Mucosa of stomach (tissue), 1 donor: ENCODE data around the gene C10orf143.

ENCODE experiments used
- H3K27me3 ChIP-seq: one replicate; pipeline ENCODE4 v1.7.0; 2013; ENCODE audit warnings: mild to moderate bottlenecking, low read length; ENCODE audit not compliant: control insufficient read depth, insufficient read depth
- H3K36me3 ChIP-seq: one replicate; pipeline ENCODE4 v1.7.0; 2013; ENCODE audit warnings: low read length; ENCODE audit not compliant: control insufficient read depth, insufficient read depth
- H3K4me1 ChIP-seq: one replicate; pipeline ENCODE4 v1.7.0; 2013; ENCODE audit warnings: mild to moderate bottlenecking, low read length; ENCODE audit not compliant: control insufficient read depth, insufficient read depth
- H3K4me3 ChIP-seq: one replicate; pipeline ENCODE4 v1.7.0; 2013; ENCODE audit warnings: low read length
- H3K9ac ChIP-seq: one replicate; pipeline ENCODE4 v1.7.0; 2013; ENCODE audit warnings: mild to moderate bottlenecking, low read length, moderate library complexity
- H3K9me3 ChIP-seq: one replicate; pipeline ENCODE4 v1.7.0; 2013; ENCODE audit warnings: mild to moderate bottlenecking, low read length, moderate library complexity; ENCODE audit not compliant: control insufficient read depth
- donor health status: Pancreatic carcinoma.

C10orf143 gene

DNA sequence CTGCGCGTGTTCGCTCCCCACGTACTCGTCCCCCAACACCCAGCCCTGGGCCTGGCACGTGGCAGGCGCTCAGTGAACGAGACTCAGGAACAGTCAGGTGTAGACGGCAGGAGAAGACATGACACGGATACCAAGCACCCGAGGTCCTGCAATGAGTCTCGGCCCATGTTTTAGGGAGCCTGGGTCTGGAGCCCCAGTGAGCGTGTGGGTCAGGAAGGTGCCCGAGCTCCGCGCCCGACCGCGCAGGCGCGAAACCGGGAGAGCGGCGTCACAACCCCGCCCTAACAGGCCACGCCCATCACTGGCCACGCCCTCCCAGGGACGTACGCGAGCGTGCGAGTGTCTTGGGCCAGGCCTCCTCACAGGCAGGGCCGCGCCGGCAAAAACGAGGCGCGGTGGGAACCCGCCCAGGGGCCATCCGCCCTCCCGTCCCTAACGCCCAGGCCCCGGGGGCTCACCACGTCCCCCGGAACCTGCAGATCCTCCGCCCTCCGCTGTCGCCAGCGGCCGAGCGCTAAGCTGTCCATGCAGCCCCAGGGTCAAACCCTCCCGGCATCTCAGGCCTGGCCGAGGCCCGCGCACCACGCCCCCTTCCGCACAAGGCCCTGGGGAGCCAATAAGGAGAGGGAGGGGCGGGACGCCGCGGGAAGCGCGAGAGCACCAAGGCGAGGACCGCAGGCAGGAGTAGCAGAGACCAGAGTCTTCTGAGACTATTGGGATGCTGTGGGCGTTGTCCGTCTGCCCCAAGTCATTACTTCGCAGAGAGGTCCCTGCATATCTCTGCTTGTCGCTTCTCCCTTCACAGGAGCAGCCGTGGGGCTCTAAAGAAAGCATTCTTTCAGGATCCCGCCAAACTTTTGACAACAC, at the start of gene C10orf143:
Gene C10orf143, minus strand, starts transcription at position 585 of the 867 bp plus-strand sequence. Its CDS starts 58 bp downstream, at position 527.
- no peaks in the 10 kb centered on the region for H3K27me3 ChIP-seq
- peak within 1 kb of the TSS; percentile 72 for H3K9ac ChIP-seq
- H3K9me3 ChIP-seq = no peaks in the 10 kb centered on the region
- H3K4me1 ChIP-seq = peaks cover 10% of the 10 kb centered on the region
- H3K36me3 ChIP-seq = no peaks in the 10 kb centered on the region
- peak within 1 kb of the TSS; percentile 86 for H3K4me3 ChIP-seq

DNA sequence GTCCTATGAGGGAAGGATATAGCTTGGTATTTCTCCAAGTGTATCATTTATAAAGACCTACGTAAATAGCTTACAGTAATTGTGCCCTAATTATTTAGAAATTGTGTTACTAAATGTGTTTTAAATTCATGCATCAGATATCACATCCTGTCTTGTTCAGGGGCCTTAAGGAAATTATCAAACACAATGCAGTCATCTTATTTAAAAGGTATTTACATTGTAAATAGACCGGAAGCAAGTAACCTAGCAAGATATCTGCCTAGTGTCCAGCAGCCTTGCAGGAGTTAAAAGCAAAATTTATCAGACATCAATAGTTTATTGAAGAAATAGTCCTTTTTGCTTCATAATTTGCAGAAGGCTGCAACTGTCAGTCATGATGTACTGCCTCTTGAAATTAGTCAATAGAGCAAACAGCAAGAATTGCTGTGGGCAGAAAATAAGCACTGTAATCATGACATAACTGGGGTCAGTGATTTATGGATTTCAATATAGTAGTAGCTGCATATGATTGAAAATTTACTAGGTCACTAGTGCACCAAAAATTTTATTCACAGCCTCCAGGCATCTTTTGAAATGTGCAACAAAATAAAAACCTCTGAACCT, 48.7 kb upstream of the C10orf143 start:
- Histone ChIP-seq H3K36me3 (no peaks in the 10 kb centered on the region), H3K4me1 (no peaks in the 10 kb centered on the region), H3K9me3 (no peaks in the 10 kb centered on the region), H3K9ac (no peak overlapping the region), H3K27me3 (no peaks in the 10 kb centered on the region), H3K4me3 (no peak overlapping the region)

DNA sequence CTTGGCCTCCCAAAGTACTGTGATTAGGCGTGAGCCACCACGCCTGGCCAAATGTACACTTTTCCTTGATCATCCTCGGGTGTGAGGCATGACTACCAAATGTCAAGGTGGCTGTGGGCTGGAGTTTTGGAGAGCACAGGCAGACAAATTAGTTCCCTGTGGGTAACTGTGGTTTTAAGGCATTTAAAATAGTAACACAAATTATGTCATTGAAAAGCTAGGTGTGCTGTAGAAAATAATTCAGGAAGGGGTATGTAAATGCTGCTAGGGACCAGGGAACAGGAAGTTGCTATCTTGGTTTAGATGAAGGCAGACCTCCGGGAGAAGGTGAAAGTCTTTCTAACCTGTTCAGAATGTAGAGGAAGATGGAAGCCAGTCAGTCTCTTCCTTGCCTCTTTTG, 35.4 kb upstream of the C10orf143 start:
- Histone ChIP-seq H3K4me1 (no peaks in the 10 kb centered on the region), H3K4me3 (no peak overlapping the region), H3K27me3 (no peaks in the 10 kb centered on the region), H3K9ac (no peak overlapping the region), H3K36me3 (no peaks in the 10 kb centered on the region), H3K9me3 (no peaks in the 10 kb centered on the region)

DNA sequence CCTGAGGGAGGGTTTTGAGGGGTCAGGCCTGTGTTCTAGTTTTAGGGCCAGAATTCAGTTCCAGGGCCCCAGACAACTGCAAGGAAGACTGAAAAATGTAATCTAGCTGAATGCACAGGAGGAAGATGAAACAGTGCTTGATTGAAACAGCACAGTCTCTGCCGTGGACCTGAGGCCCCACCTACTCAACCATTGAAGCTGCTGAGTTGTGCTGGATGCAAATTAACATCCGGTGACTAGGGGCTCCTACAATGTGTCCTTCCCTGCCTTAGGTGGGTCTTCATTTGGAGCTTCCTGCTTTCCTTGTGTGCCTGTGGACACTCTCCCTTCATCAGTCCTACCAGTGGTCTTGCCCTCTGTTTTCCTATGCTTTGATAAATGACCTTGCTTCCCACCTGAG, 31.2 kb upstream of the C10orf143 start:
- Histone ChIP-seq H3K9me3 (no peaks in the 10 kb centered on the region), H3K9ac (no peak overlapping the region), H3K27me3 (no peaks in the 10 kb centered on the region), H3K4me3 (no peak overlapping the region), H3K36me3 (no peaks in the 10 kb centered on the region), H3K4me1 (peaks cover 12% of the 10 kb centered on the region)

DNA sequence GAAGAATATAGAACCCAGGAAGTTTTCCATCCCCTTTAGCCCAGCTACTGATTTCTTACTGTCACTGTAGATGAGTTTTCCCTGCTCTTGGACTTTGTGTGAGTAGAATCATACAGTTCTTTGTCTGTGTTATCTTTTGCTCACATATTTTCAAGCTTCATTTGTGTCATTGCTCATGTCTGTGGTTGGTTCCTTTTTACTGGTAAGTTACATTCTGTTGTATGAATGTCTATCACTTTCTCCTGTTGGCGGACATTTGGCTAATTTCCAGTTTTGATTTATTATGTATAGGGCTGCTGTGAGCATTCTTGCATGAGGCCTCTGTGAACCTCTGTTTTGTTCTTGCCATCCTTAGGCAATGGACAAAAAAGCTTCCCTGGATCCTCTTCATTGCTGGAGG, 30.8 kb upstream of the C10orf143 start:
- no peaks in the 10 kb centered on the region for H3K9me3 ChIP-seq
- H3K9ac ChIP-seq = no peak overlapping the region
- H3K4me3 ChIP-seq = no peak overlapping the region
- peaks cover 12% of the 10 kb centered on the region for H3K4me1 ChIP-seq
- no peaks in the 10 kb centered on the region for H3K36me3 ChIP-seq
- no peaks in the 10 kb centered on the region for H3K27me3 ChIP-seq

DNA sequence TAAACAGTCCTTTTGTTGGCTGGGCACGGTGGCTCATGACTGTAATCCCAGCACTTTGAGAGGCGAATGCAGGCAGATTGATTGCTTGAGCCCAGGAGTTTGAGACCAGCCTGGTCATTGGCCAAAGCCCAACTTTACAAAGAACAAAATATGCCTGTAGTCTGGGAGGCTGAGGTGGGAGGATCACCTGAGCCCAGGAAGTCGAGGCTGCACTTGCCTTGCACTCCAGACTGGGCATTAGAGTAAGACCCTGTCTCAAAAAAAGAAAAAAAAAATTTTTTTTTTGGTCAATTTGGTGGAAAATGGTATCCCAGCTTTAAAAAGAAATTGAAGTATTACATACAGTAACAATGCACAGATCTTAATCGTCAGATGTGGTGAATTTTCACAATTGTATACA, 30.4 kb upstream of the C10orf143 start:
- Histone ChIP-seq H3K4me3 (no peak overlapping the region), H3K27me3 (no peaks in the 10 kb centered on the region), H3K9ac (no peak overlapping the region), H3K36me3 (no peaks in the 10 kb centered on the region), H3K4me1 (peaks cover 12% of the 10 kb centered on the region), H3K9me3 (no peaks in the 10 kb centered on the region)

DNA sequence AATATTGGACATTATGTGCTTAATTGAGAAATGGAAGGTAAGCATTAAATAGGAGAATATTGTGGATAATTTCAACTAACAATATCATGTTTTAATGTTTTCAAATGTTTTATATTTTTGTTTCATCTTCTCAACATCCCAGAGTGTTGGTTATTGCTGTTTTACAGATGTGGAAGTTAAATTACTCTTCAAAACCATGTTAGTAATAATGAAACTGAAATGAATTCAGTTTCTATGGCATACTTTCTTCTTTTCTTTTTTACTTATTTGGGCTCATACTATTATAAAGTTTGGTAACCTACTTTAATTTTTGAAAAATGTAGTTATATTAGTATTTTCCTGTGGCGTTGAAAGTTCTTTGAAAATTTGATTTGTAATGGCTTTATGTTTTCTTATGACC, 29.8 kb upstream of the C10orf143 start:
- H3K9ac ChIP-seq = no peak overlapping the region
- peaks cover 18% of the 10 kb centered on the region for H3K4me1 ChIP-seq
- no peaks in the 10 kb centered on the region for H3K36me3 ChIP-seq
- H3K9me3 ChIP-seq = no peaks in the 10 kb centered on the region
- H3K4me3 ChIP-seq = no peak overlapping the region
- peaks cover under 1% of the 10 kb centered on the region for H3K27me3 ChIP-seq

DNA sequence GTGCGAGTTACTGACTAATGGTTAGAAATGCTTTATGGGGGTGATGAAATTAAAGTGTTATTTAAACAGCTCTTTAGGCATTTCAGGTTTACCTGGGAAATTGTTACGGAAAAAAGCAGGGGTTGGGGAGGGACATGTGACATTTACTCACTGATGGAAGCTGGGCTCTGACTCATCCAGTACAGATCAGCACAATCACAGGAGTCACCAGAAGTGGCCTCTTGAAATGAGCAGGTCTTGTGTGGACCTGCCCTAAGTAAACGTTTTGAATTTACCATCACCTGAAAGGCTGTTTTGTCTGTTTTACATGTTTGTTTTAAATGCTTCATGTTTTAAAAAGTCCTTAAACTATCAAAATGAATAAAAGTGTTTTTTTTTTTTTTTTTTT, 27.8 kb upstream of the C10orf143 start:
- Histone ChIP-seq H3K4me1 (peaks cover 19% of the 10 kb centered on the region), H3K4me3 (no peak overlapping the region), H3K9me3 (no peaks in the 10 kb centered on the region), H3K36me3 (no peaks in the 10 kb centered on the region), H3K27me3 (peaks cover 3% of the 10 kb centered on the region), H3K9ac (no peak overlapping the region)

DNA sequence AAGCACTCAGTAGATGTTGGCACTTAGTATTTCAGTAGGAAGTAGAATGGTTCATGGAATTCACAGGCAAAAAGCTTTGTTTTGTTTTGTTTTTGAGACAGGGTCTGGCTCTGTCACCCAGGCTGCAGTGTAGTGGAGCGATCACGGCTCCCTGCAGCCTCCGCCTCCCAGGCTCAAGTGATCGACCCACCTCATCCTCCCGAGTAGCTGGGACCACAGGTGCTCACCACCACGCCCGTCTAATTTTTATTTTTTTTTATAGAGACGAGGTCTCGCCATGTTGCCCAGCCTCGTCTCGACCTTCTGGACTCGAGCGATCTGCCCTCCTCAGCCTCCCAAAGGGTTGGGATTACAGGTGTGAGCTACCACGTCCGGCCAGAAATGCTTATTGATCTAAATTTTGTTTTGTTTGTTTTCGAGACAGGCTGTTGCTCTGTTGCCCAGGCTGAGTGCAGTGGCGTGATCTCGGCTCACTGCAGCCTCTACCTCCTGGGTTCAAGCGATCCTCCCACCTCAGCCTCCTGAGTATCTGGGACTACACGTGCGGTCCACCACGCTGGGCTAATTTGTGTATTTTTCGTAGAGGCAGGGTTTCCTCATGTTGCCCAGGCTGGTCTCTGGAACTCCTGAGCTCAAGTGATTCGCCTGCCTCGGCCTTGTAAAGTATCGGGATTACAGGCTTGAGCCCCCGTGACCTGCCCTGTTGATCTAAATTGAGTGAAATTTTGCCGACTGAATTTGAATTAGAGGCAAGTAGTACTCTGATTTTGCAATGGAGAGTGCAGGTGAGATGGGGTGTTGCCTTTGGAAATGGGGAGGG, 27.2 kb upstream of the C10orf143 start:
- no peaks in the 10 kb centered on the region for H3K36me3 ChIP-seq
- no peak overlapping the region for H3K9ac ChIP-seq
- peak overlapping the region; percentile 12 for H3K4me3 ChIP-seq
- H3K27me3 ChIP-seq = peaks cover 3% of the 10 kb centered on the region
- H3K4me1 ChIP-seq = peaks cover 19% of the 10 kb centered on the region
- no peaks in the 10 kb centered on the region for H3K9me3 ChIP-seq

DNA sequence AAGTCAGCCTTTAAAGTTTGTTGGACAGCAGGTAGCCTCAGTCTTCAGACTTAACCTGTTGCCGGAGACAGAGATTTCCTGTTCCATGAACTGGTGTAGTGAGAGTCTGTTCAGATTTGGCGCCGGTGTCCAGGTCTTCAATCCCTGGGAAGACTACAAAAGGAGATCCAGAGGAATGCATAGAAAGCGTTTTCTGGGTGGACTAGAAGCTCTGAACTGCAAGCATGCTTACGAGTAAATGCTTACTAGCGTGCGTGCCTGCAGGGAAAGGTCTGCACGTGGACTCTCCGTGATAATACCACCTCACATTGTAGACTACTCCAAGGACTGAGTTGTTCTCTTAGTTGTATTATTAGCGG, 26.4 kb upstream of the C10orf143 start:
- peaks cover 3% of the 10 kb centered on the region for H3K27me3 ChIP-seq
- peaks cover 19% of the 10 kb centered on the region for H3K4me1 ChIP-seq
- H3K36me3 ChIP-seq = no peaks in the 10 kb centered on the region
- H3K9ac ChIP-seq = peak overlapping the region; percentile 92
- no peaks in the 10 kb centered on the region for H3K9me3 ChIP-seq
- peak overlapping the region; percentile 12 for H3K4me3 ChIP-seq

DNA sequence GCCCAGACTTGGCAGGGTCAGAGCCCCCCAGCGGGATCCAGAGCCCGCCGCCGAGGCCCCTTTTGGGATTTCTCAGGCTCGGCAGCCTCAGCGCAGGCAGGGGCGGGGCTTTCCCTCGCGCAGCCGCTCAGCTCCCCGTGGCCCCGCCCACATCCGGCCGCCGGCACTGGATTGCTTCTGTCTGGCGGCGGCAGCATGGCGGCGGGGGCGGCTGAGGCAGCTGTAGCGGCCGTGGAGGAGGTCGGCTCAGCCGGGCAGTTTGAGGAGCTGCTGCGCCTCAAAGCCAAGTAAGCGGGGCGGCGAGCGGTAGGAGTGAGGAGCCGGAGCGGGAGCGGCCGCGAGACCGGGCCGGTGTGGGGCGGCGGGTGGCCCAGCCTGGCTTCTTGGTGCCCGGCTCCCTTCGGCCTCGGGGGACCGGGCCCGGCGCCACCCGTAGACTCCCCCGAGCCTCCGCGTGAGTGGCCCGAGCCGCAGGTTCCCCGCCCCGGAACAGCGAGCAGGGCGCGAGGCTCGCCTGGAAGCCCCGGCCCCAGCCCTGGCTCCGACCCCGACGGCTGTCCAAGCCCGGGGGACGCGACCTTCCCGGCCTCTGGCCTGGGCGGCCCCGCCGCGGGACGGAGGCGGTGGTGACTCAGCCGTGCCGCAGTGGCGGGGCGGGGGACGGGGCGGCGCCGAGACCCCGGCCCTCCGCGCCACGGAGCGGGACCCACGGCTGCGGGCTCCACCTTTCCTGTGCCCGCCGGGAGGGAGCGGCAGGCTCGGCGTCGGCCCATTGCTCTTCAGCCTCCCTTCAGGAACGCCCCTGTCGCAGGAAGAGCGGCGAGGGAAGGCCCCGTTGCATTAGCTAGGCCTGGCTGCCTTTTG, 25.8 kb upstream of the C10orf143 start, which contains the start of gene GLRX3:
Gene GLRX3, plus strand, starts transcription at position 166 of the 864 bp plus-strand sequence. Its CDS starts 30 bp downstream, at position 196.
- H3K9ac ChIP-seq = peak within 1 kb of the TSS; percentile 92
- H3K27me3 ChIP-seq = peaks cover 3% of the 10 kb centered on the region
- no peaks in the 10 kb centered on the region for H3K9me3 ChIP-seq
- peak within 1 kb of the TSS; percentile 68 for H3K4me3 ChIP-seq
- H3K4me1 ChIP-seq = peaks cover 19% of the 10 kb centered on the region
- H3K36me3 ChIP-seq = no peaks in the 10 kb centered on the region
